Upper lobe of left lung (tissue), 6 donors: ENCODE data around the gene TTC39C. TPM values are rescaled to one million over a fixed set of nuclear protein-coding genes. Genes with fewer than 3 reads are reported as not detected.

ENCODE experiments used
- ATAC-seq, 2 donors: fragments of 200-7000 bp; cut with Tn5 transposase; one replicate each; pipeline ENCODE4 v1.9.1; 2022; ENCODE audit warnings: mild to moderate bottlenecking in 2 of 2, moderate library complexity in 2 of 2; ENCODE audit not compliant: low FRiP score in 2 of 2
- DNase-seq, 2 donors: peaks; one replicate each; pipeline ENCODE4 v3.0.0-alpha.2; 2019 to 2020
- H3K27ac ChIP-seq, 4 donors: fragments of 200-600 bp; sonication (generic); one replicate each; pipeline ENCODE4 v1.5.1; 2016 to 2019
- H3K27me3 ChIP-seq, 4 donors: fragments of 200-600 bp; sonication (generic); one replicate each; pipeline ENCODE4 v1.5.1; 2017 to 2019
- H3K36me3 ChIP-seq, 4 donors: fragments of 200-600 bp; sonication (generic); one replicate each; pipeline ENCODE4 v1.5.1; 2016 to 2019
- H3K4me1 ChIP-seq, 4 donors: fragments of 200-600 bp; sonication (generic); one replicate each; pipeline ENCODE4 v1.5.1; 2018 to 2019
- H3K4me3 ChIP-seq, 4 donors: fragments of 200-600 bp; sonication (generic); one replicate each; pipeline ENCODE4 v1.5.1; 2017 to 2019; ENCODE audit warnings: mild to moderate bottlenecking in 2 of 4, moderate library complexity in 1 of 4
- H3K9me3 ChIP-seq, 4 donors: fragments of 200-600 bp; sonication (generic); one replicate each; pipeline ENCODE4 v1.5.1; 2018 to 2019
- EP300 ChIP-seq, 4 donors: sonication (generic); formaldehyde crosslinking; IDR thresholded peaks; one replicate each; pipeline ENCODE4 v1.5.1; 2017; ENCODE audit warnings: antibody characterized with exemption in 4 of 4, control low read depth in 2 of 4
- POLR2A ChIP-seq, 4 donors: fragments of 450-650 bp; IDR thresholded peaks; one replicate each; pipeline ENCODE4 v1.5.1; 2016 to 2017; ENCODE audit warnings: antibody characterized with exemption in 4 of 4, mild to moderate bottlenecking in 2 of 4
- POLR2AphosphoS5 ChIP-seq, 2 donors: sonication (generic); formaldehyde crosslinking; IDR thresholded peaks; one replicate each; pipeline ENCODE4 v1.5.1; 2017; ENCODE audit warnings: antibody characterized with exemption in 2 of 2
- WGBS, 2 donors: methylation state at CpG; one replicate each; pipeline ENCODE4 v1.1.5; 2017 to 2018; 5-methylcytosine and 5-hydroxymethylcytosine counted together
- total RNA-seq, 6 donors: library from RNA; depleted of rRNA in 4 of 6; stranded (reverse); fragments of >200 nt in 4 of 6; gene quantifications; one replicate each; pipeline versions ENCODE4 v1.1.0 to v1.2.1, GENCODE V29; 2016 to 2021
- TF ChIP-seq, protein P1 (sequence below), 6 experiments: fragments of 450-650 bp in 4 of 6; fragments of 200-600 bp in 2 of 6; sonication (generic) in 2 of 6; IDR thresholded peaks; one replicate each; pipeline ENCODE4 v1.5.1; 2016 to 2019; ENCODE audit warnings: antibody characterized with exemption in 6 of 6
- donor health status: DM: no; HTN: no; CAD: no; lungs with moderate emphysema.
- donor health status: DM: no; HTN: yes; CAD: no; lungs with severe emphysema.

TTC39C gene
- total RNA-seq, 6 donors from 2014 or later: 12.8 to 31.5 (median 19.5) TPM

DNA sequence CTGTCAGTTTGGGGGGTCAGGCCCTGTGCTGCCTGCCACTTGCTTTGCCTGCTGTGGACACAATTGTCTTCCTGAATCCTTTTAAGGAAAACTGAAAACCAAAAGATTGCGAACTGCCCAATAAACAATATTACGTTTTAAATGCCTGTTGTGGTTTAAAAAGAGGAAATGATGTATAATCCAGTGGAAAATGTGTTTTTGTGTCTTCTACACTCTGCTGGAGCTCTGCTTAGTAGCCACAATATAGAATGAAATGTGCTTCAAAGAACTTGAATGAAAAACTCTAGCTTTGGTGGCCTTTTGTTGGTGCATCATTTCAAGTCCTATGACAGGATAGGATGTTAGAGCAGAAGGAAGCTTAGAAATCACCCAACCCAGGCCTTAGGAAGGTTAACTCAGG lies 101.1 kb downstream of the TTC39C start:
- peak overlapping the region in 1 of 4 donors; percentile 25 for H3K27ac ChIP-seq
- peaks cover 0 to 4% (median 1%) of the 10 kb centered on the region in 4 donors for H3K4me1 ChIP-seq
- WGBS, 2 donors: 44 to 55% methylated on average over 2 of the region's 2 CpGs
- TF ChIP-seq POLR2A (IDR thresholded peaks at IDR 0.05): no peak
- no peak for TF ChIP-seq EP300 (IDR thresholded peaks at IDR 0.05)
- TF ChIP-seq, protein P1, sequence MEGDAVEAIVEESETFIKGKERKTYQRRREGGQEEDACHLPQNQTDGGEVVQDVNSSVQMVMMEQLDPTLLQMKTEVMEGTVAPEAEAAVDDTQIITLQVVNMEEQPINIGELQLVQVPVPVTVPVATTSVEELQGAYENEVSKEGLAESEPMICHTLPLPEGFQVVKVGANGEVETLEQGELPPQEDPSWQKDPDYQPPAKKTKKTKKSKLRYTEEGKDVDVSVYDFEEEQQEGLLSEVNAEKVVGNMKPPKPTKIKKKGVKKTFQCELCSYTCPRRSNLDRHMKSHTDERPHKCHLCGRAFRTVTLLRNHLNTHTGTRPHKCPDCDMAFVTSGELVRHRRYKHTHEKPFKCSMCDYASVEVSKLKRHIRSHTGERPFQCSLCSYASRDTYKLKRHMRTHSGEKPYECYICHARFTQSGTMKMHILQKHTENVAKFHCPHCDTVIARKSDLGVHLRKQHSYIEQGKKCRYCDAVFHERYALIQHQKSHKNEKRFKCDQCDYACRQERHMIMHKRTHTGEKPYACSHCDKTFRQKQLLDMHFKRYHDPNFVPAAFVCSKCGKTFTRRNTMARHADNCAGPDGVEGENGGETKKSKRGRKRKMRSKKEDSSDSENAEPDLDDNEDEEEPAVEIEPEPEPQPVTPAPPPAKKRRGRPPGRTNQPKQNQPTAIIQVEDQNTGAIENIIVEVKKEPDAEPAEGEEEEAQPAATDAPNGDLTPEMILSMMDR (IDR thresholded peaks at IDR 0.05): no peak
- no peak for TF ChIP-seq POLR2AphosphoS5 (IDR thresholded peaks at IDR 0.05)
- no peak overlapping the region for H3K4me3 ChIP-seq
- no peaks in the 10 kb centered on the region for H3K9me3 ChIP-seq
- ATAC-seq (no peak), DNase-seq (no peak)
- H3K36me3 ChIP-seq: no peaks in the 10 kb centered on the region
- no peaks in the 10 kb centered on the region for H3K27me3 ChIP-seq

DNA sequence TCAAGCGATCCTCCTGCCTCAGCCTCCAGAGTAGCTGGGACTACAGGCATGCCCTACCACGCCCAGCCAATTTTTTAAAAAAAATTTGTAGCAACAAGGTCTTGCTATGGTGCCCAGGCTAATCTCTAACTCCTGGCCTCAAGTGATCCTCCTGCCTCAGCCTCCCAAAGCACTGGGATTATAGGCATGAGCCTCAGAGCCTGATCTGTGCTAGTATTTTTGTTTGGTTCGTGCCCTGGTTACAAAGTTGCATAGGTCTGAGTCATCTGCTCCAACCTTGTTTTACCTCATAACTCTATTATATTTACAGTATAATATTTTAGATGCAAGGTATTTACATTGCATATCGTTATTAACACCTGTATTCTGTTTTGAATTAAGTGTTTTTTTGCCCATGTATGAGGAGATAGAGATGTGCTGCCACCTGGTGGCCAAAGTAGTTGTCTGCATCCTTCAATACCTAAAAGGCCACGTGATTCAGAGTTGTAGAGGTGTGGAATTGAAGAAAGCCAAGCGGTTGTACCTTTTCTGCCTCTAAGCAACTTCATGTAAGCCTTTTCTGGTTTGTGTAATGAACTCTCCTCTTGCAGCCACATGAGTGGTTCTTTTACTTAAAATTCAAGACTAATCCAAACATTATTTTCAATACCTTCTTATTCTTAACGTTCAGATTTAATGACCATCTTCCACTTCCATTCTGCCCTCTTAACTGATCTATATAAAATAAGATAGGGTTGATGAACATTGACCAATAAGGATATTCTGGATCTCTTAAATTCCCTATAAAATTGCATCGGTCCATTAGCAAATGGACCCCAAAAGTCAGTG lies 104.4 kb downstream of the TTC39C start:
- 52 to 60% methylated on average over 8 of the region's 8 CpGs for WGBS, 2 donors
- no peak for TF ChIP-seq EP300 (IDR thresholded peaks at IDR 0.05)
- TF ChIP-seq POLR2AphosphoS5 (IDR thresholded peaks at IDR 0.05): no peak
- TF ChIP-seq, protein P1 (IDR thresholded peaks at IDR 0.05): peak; percentile 71 to 90 (median 86)
- TF ChIP-seq POLR2A (IDR thresholded peaks at IDR 0.05): no peak
- peak in 1 of 2 donors; percentile 77 for DNase-seq
- H3K27me3 ChIP-seq: no peaks in the 10 kb centered on the region
- peak; percentile 87 to 91 for ATAC-seq
- H3K9me3 ChIP-seq: no peaks in the 10 kb centered on the region
- peaks cover 0 to 5% (median 2%) of the 10 kb centered on the region in 4 donors for H3K36me3 ChIP-seq
- H3K4me1 ChIP-seq: peaks cover 0 to 4% (median 1%) of the 10 kb centered on the region in 4 donors
- no peak overlapping the region for H3K27ac ChIP-seq
- H3K4me3 ChIP-seq: no peak overlapping the region

DNA sequence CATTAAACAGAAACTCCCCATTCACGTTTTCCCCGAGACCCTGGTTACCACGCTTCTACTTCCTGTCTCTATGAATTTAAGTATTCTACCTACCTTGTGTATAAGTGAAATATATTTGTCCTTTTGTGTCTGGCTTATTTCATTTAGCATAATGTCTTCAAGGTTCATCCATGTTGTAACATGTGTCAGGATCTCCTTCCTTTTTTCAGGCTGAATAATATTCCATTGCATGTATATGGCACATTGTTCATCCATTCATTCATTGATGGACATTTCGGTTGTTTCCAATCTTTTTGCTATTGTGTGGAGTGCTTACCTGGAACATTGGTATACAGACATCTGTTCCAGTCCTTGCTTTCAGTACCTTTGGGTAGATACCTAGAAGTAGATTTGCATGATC lies 106.1 kb downstream of the TTC39C start:
- no peak for ATAC-seq
- Histone ChIP-seq H3K4me1 (peaks cover 0 to 4% (median under 1%) of the 10 kb centered on the region in 4 donors), H3K27ac (no peak overlapping the region), H3K36me3 (peaks cover 0 to 6% (median 2%) of the 10 kb centered on the region in 4 donors), H3K4me3 (no peak overlapping the region), H3K9me3 (no peaks in the 10 kb centered on the region), H3K27me3 (no peaks in the 10 kb centered on the region)
- no peak for DNase-seq
- TF ChIP-seq, protein P1 (IDR thresholded peaks at IDR 0.05): no peak
- no peak for TF ChIP-seq POLR2AphosphoS5 (IDR thresholded peaks at IDR 0.05)
- TF ChIP-seq POLR2A (IDR thresholded peaks at IDR 0.05): no peak
- no peak for TF ChIP-seq EP300 (IDR thresholded peaks at IDR 0.05)
- 97 to 98% methylated on average over 4 of the region's 4 CpGs for WGBS, 2 donors

DNA sequence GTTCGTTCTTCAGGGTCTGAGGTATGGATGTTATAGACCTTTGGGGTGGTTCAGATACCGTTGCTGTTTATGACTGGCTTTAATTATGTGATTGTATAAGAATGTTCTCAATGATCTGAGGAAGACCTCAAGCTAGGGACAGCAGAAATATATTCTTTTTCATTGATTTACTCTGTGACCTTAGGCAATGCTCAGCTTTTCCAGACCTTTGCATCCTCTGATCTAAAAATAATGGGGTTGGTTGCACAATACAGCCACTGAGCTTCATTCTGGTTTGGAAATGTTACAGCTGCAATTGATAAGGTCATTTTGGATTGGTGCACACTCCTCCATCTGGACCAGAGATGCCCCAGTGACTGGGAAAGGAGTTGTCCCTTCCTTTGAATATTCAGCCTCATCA lies 107.1 kb downstream of the TTC39C start:
- 86 to 87% methylated on average over 2 of the region's 2 CpGs for WGBS, 2 donors

More for the DNA sequence above, 107.1 kb downstream of the TTC39C start:
- peaks cover 0 to 4% (median 0%) of the 10 kb centered on the region in 4 donors for H3K4me1 ChIP-seq
- no peaks in the 10 kb centered on the region for H3K27me3 ChIP-seq
- TF ChIP-seq POLR2AphosphoS5 (IDR thresholded peaks at IDR 0.05): no peak
- TF ChIP-seq, protein P1 (IDR thresholded peaks at IDR 0.05): no peak
- no peak for TF ChIP-seq EP300 (IDR thresholded peaks at IDR 0.05)
- TF ChIP-seq POLR2A (IDR thresholded peaks at IDR 0.05): no peak
- H3K36me3 ChIP-seq: peaks cover 0 to 6% (median 2%) of the 10 kb centered on the region in 4 donors
- DNase-seq (no peak), ATAC-seq (no peak)
- H3K27ac ChIP-seq: no peak overlapping the region
- H3K9me3 ChIP-seq: no peaks in the 10 kb centered on the region
- H3K4me3 ChIP-seq: no peak overlapping the region
